ENCODE data around the gene PDGFA. TPM values are rescaled to one million over a fixed set of nuclear protein-coding genes. Genes with fewer than 3 reads are reported as not detected.

PDGFA gene
- total RNA-seq, 1 donor from 2014 or later, result 26.0 TPM

DNA sequence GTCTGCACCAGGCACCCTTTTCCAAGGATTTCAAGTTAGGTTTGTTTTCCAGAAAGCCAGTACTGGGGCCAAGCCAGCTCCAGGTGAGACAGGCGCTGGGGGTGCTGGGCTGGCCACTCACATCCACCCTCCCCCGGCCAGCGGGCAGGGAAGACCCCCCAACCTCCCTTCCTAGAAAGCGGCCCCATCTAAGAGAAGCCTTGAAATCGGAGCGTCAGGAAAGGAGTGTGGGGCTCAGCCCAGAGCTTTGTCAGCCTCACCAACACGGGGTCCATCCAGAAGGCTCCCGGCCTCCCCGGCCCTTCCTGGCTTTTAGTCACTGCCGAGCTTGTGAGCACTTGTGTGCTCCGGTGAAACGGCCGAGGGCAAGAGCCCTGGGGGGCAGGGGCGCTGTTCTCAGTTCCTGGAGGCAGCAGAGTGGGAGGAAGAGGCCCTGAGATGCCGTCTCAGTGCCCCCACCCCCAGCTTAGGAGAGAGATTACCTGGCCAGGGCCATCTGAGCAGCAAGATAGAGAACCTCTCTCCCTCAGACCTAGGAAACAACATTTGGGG, 39.6 kb downstream of the PDGFA start:
- no peaks in the 10 kb centered on the region for H3K36me3 ChIP-seq
- TF ChIP-seq, protein P1, sequence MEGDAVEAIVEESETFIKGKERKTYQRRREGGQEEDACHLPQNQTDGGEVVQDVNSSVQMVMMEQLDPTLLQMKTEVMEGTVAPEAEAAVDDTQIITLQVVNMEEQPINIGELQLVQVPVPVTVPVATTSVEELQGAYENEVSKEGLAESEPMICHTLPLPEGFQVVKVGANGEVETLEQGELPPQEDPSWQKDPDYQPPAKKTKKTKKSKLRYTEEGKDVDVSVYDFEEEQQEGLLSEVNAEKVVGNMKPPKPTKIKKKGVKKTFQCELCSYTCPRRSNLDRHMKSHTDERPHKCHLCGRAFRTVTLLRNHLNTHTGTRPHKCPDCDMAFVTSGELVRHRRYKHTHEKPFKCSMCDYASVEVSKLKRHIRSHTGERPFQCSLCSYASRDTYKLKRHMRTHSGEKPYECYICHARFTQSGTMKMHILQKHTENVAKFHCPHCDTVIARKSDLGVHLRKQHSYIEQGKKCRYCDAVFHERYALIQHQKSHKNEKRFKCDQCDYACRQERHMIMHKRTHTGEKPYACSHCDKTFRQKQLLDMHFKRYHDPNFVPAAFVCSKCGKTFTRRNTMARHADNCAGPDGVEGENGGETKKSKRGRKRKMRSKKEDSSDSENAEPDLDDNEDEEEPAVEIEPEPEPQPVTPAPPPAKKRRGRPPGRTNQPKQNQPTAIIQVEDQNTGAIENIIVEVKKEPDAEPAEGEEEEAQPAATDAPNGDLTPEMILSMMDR (IDR thresholded peaks at IDR 0.05; ENCODE audit: borderline replicate concordance), result no peak

DNA sequence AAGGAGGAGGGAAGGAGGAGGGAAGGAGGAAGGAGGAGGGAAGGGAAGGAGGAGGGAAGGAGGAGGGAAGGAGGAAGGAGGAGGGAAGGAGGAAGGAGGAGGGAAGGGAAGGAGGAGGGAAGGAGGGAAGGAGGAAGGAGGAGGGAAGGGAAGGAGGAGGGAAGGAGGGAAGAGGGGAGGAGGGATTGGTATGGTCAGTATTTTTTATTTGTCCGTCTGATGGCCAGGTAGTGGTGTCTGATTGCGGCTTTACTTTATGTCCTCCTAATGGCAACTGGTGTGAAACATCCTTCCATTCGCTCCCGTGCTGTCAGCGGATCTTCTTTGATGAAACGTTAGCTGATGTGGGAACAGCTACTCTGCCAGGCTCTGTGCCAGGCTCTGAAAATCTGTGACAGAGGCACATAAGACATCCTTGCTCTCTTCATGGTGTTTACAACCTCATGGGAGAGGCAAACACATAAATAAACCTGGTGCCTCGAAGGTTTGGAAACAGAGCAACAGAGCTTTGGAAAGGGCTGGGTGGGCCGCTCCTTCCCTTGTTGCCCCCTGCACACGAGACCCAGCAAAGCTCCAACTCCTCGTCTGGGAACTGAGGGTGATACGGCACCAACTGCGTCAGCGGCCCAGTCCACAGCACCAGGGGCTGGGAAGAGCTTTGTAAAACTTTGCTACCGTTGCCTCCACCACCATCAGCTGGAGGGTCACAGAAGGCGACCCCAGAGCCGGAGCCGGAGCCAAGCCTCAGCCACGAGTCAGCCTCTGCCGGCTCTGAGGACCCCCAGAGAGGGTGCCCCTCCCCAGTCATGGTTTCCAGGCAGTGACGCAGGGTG, 40.3 kb downstream of the PDGFA start:
- TF ChIP-seq, protein P1 (IDR thresholded peaks at IDR 0.05; ENCODE audit: borderline replicate concordance), result no peak
- H3K4me3 ChIP-seq, result no peak overlapping the region
- H3K9me3 ChIP-seq (replicated peaks), result peaks cover 5% of the 10 kb centered on the region
- H3K36me3 ChIP-seq, result no peaks in the 10 kb centered on the region
- H3K27me3 ChIP-seq (ENCODE audit: low read depth), result peaks cover 31% of the 10 kb centered on the region
- peaks cover 4% of the 10 kb centered on the region for H3K4me1 ChIP-seq
- intact Hi-C loops (cut with micrococcal nuclease), result no loop called here
- no peak overlapping the region for H3K27ac ChIP-seq (replicated peaks)
- DNase-seq, result peak; percentile 7

More for the DNA sequence above, 39.6 kb downstream of the PDGFA start:
- intact Hi-C loops (cut with micrococcal nuclease), result no loop called here
- H3K4me3 ChIP-seq, result no peak overlapping the region
- peaks cover 4% of the 10 kb centered on the region for H3K4me1 ChIP-seq
- H3K9me3 ChIP-seq (replicated peaks), result no peaks in the 10 kb centered on the region
- peaks cover 38% of the 10 kb centered on the region for H3K27me3 ChIP-seq (ENCODE audit: low read depth)
- peak; percentile 10 for DNase-seq
- no peak overlapping the region for H3K27ac ChIP-seq (replicated peaks)

DNA sequence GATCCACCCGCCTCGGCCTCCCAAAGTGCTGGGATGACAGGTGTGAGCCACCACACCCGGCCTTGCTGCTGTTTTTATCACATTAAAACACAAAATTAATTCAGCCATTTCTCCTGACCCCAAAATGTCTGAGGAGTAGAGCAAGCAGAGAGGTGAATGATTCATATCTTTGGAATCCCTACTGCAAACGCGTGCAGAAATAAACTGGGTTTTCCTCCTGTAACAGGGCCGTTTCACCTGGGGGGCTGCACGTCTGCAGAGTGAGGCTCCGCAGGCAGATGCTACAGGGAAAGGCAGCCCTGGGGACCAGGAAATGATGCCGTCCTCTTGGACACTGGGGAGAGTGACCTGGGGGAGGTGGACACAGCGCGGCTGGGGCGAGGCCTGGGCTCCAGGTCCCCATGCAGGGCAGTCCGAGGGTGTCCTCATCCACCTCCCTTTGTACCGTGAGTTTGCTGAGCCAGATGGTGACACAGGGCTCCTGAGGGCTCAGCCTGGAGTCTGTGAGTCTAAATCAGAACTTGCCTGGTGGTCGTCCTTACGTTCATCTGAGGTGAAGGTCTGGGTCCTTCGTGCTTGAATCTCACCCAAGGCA, 41.9 kb downstream of the PDGFA start:
- Histone ChIP-seq H3K27me3 (ENCODE audit: low read depth) (peaks cover 21% of the 10 kb centered on the region), H3K9me3 (replicated peaks) (peaks cover 9% of the 10 kb centered on the region), H3K27ac (replicated peaks) (no peak overlapping the region), H3K4me3 (no peak overlapping the region), H3K36me3 (no peaks in the 10 kb centered on the region), H3K4me1 (peaks cover 4% of the 10 kb centered on the region)
- peak; percentile 6 for DNase-seq
- TF ChIP-seq, protein P1 (IDR thresholded peaks at IDR 0.05; ENCODE audit: borderline replicate concordance), result no peak
- intact Hi-C loops (cut with micrococcal nuclease), result no loop called here

DNA sequence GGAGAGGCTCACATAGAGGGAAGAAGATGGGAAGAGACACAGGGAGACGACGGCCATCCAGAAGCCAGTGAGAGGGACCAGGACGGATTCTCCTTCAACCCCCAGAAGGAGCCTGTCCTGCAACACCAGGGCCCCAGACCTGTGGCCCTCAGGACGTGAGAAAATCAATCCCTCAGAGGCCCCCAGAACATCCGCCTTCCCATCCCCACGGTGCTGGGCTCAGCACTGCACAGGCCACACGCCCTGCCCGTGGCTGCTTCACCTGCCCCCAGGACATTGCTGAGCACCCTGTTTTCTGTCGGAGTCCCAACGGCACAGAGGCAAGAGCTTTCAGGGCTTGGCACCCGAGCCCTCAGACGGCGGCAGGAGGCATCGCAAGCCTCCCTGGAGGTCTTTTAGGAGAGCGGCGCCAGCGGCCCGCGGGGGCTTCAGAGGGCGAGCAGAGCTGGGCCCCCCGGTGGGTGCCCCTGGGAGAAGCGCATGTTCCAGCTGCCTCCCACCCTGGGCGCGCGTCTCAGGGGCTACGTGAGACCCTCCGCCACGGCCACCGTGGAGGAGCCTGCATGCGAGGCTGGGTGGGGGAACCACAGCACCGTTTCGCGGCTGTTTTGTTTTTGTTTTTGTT, 42.8 kb downstream of the PDGFA start:
- Histone ChIP-seq H3K27ac (replicated peaks) (no peak overlapping the region), H3K9me3 (replicated peaks) (peaks cover 9% of the 10 kb centered on the region), H3K4me1 (peaks cover 12% of the 10 kb centered on the region), H3K4me3 (no peak overlapping the region), H3K27me3 (ENCODE audit: low read depth) (peaks cover 21% of the 10 kb centered on the region), H3K36me3 (no peaks in the 10 kb centered on the region)
- intact Hi-C loops (cut with micrococcal nuclease), result no loop called here
- DNase-seq, result peak; percentile 7
- TF ChIP-seq, protein P1 (IDR thresholded peaks at IDR 0.05; ENCODE audit: borderline replicate concordance), result no peak

DNA sequence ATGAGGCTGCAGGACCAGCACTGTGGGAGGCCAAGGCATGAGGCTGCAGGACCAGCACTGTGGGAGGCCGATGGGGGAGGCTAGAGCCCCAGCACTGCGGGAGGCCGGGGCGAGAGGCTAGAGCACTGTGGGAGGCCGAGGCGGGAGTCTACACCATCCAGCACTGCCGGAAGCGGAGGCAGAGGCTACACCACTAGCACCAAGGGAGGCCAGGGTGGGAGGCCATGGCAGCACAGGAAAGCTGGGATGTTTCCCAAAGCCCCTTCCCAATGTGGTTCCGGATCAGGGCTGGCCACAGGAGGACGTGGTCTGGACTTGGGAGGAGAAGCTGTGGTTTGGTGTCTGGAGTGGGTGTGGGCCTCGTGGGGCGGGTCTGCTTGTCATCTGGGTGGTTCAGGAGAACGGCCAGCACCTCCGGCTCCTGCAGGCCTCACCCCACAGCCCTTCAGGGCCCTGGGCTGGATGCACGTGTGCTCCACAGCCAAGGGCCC, 43.6 kb downstream of the PDGFA start:
- H3K27ac ChIP-seq (replicated peaks), result no peak overlapping the region
- H3K27me3 ChIP-seq (ENCODE audit: low read depth), result peaks cover 18% of the 10 kb centered on the region
- TF ChIP-seq, protein P1 (IDR thresholded peaks at IDR 0.05; ENCODE audit: borderline replicate concordance), result no peak
- peaks cover 9% of the 10 kb centered on the region for H3K9me3 ChIP-seq (replicated peaks)
- peaks cover 18% of the 10 kb centered on the region for H3K4me1 ChIP-seq
- no peak overlapping the region for H3K4me3 ChIP-seq
- DNase-seq, result no peak
- no peaks in the 10 kb centered on the region for H3K36me3 ChIP-seq
- intact Hi-C loops (cut with micrococcal nuclease), result no loop called here
